Loucy (cell line): Measurements from ENCODE around the gene KRTAP13-2.

Experiments
- CTCF ChIP-seq: fragments of 200-600 bp; sonication (generic); conservative IDR thresholded peaks from 2 replicates; pipeline ENCODE4 v1.5.1; 2014; ENCODE audit warnings: mild to moderate bottlenecking, antibody characterized with exemption, low read length
- EZH2phosphoT487 ChIP-seq: fragments of 200-600 bp; IDR thresholded peaks from 2 replicates; pipeline ENCODE4 v1.6.1; 2018; ENCODE audit warnings: antibody characterized with exemption, mild to moderate bottlenecking, moderate library complexity, borderline replicate concordance

GRCh38 chr21:30338717-30339116, 33.4 kb downstream of the KRTAP13-2 start:
- no peak for TF ChIP-seq CTCF
- TF ChIP-seq EZH2phosphoT487 = no peak
